HCT116 (cell line): ENCODE measurements around the gene RAP1GAP2.

ENCODE experiments used
- CTCF ChIP-seq, 3 experiments: fragments of 200-600 bp in 1 of 3; sonication (generic) in 1 of 3; IDR thresholded peaks in 2 of 3; conservative IDR thresholded peaks in 1 of 3; 2 replicates each; pipeline ENCODE4 v1.5.1; 2012 to 2017; ENCODE audit warnings: low read depth in 2 of 3, low read length in 2 of 3, antibody characterized with exemption in 1 of 3, borderline replicate concordance in 1 of 3, control low read depth in 1 of 3, mild to moderate bottlenecking in 1 of 3, mixed read lengths in 1 of 3, mixed run types in 1 of 3, moderate library complexity in 1 of 3; ENCODE audit not compliant: insufficient read depth in 1 of 3
- ELF1 ChIP-seq: IDR thresholded peaks from 2 replicates; pipeline ENCODE4 v1.6.1; 2012; ENCODE audit warnings: low read depth, borderline replicate concordance
- EZH2 ChIP-seq: fragments of 200-600 bp; sonication (generic); IDR thresholded peaks from 2 replicates; pipeline ENCODE4 v1.6.1; 2017; ENCODE audit warnings: antibody characterized with exemption, mixed run types
- JUND ChIP-seq: IDR thresholded peaks from 2 replicates; pipeline ENCODE4 v1.6.1; 2012
- MAX ChIP-seq: IDR thresholded peaks from 2 replicates; pipeline ENCODE4 v1.6.1; 2012
- POLR2A ChIP-seq: IDR thresholded peaks from 2 replicates; pipeline ENCODE4 v1.7.0; 2011; ENCODE audit warnings: borderline replicate concordance; ENCODE audit not compliant: insufficient read depth, insufficient read length; ENCODE audit errors: extremely low read depth
- POLR2AphosphoS5 ChIP-seq: IDR thresholded peaks from 2 replicates; pipeline ENCODE4 v1.6.1; 2011; ENCODE audit warnings: mild to moderate bottlenecking, low read depth, low read length, moderate library complexity
- SIN3A ChIP-seq: IDR thresholded peaks from 2 replicates; pipeline ENCODE4 v1.6.1; 2012; ENCODE audit warnings: low read depth
- SP1 ChIP-seq: IDR thresholded peaks from 2 replicates; pipeline ENCODE4 v1.6.1; 2012; ENCODE audit warnings: low read depth
- ZFX ChIP-seq: fragments of 450-650 bp; IDR thresholded peaks from 2 replicates; pipeline ENCODE4 v1.6.1; 2017
- ZNF274 ChIP-seq: fragments of 200-500 bp; sonication (Bioruptor generic); IDR thresholded peaks from 2 replicates; pipeline ENCODE4 v1.6.1; 2014; ENCODE audit warnings: mild to moderate bottlenecking, low read depth, low read length, inconsistent platforms

- TF ChIP-seq CTCF (IDR thresholded peaks at IDR 0.05 in 2 of 3, conservative IDR thresholded peaks at IDR 0.05 in 1 of 3; ENCODE audit: borderline replicate concordance in 1 of 3, insufficient read depth in 1 of 3, low read depth in 2 of 3, low read length in 2 of 3) (no peak), POLR2A (no peak), EZH2 (no peak), ELF1 (no peak), SIN3A (no peak), SP1 (no peak), JUND (no peak), POLR2AphosphoS5 (no peak), MAX (no peak), ZFX (no peak), ZNF274 (no peak)
Observed at GRCh38 chr17:2994441-2994840, 198.2 kb downstream of the RAP1GAP2 start.
